NCI-H1105 treated with DMSO at 0.1 percent for 48 hours (cell line): ENCODE measurements around the gene PDE8A.
"Not testable (repeated sequence)": the region's sequence is repeated elsewhere in the genome, so short reads cannot be mapped to it uniquely, and the experiment has no call there.

Source experiments
- DNase-seq: peaks from one replicate; lab custom pipeline; 2025; lab: John Stamatoyannopoulos, UW

The PDE8A gene

GRCh38 chr15:84991014-84991712 lies 9.5 kb downstream of the PDE8A start:
- no peak for DNase-seq

GRCh38 chr15:84992157-84992944 lies 10.7 kb downstream of the PDE8A start:
- DNase-seq = no peak

GRCh38 chr15:84996055-84996454 lies 14.4 kb downstream of the PDE8A start:
- DNase-seq = no peak

- not testable (repeated sequence) for DNase-seq
Observed at GRCh38 chr15:84996714-84997113, 15.1 kb downstream of the PDE8A start.

GRCh38 chr15:84997214-84997613 lies 15.6 kb downstream of the PDE8A start:
- DNase-seq = not testable (repeated sequence)

- no peak for DNase-seq
Observed at GRCh38 chr15:85000189-85000864, 18.7 kb downstream of the PDE8A start.

GRCh38 chr15:85000937-85001336 lies 19.3 kb downstream of the PDE8A start:
- no peak for DNase-seq

- DNase-seq = no peak
Observed at GRCh38 chr15:85002517-85002916, 20.9 kb downstream of the PDE8A start.

- no peak for DNase-seq
Observed at GRCh38 chr15:85003593-85004312, 22.1 kb downstream of the PDE8A start.

- no peak for DNase-seq
Observed at GRCh38 chr15:85004550-85004949, 22.9 kb downstream of the PDE8A start.

- no peak for DNase-seq
Observed at GRCh38 chr15:85005319-85005718, 23.7 kb downstream of the PDE8A start.

GRCh38 chr15:85005746-85006145 lies 24.1 kb downstream of the PDE8A start:
- DNase-seq = no peak

GRCh38 chr15:85006201-85006600 lies 24.5 kb downstream of the PDE8A start:
- no peak for DNase-seq

GRCh38 chr15:85006655-85007054 lies 25.0 kb downstream of the PDE8A start:
- DNase-seq = no peak

GRCh38 chr15:85007137-85007536 lies 25.5 kb downstream of the PDE8A start:
- DNase-seq = no peak

GRCh38 chr15:85007741-85008397 lies 26.2 kb downstream of the PDE8A start:
- DNase-seq = no peak

- no peak for DNase-seq
Observed at GRCh38 chr15:85008474-85009260, 27.0 kb downstream of the PDE8A start.

- DNase-seq = no peak
Observed at GRCh38 chr15:85009435-85009834, 27.8 kb downstream of the PDE8A start.

GRCh38 chr15:85010071-85010385 lies 28.4 kb downstream of the PDE8A start:
- peak; percentile 67 for DNase-seq

GRCh38 chr15:85010386-85011159 lies 28.9 kb downstream of the PDE8A start:
- peak; percentile 67 for DNase-seq
